GM19025 (cell line): ENCODE results near the gene GPR17.

ENCODE experiments used
- ATAC-seq: cut with Tn5 transposase; IDR thresholded peaks from one replicate; pipeline ENCODE4 v1.9.1; 2021; ENCODE audit warnings: mild to moderate bottlenecking, low read depth, moderate library complexity; ENCODE audit not compliant: unreplicated experiment

The GPR17 gene

GRCh38 chr2:127612111-127612822 is 33.7 kb upstream of the GPR17 start:
- no peak for ATAC-seq

- ATAC-seq = no peak
These were observed 31.7 kb upstream of the GPR17 start for GRCh38 chr2:127614246-127614645.

DNA sequence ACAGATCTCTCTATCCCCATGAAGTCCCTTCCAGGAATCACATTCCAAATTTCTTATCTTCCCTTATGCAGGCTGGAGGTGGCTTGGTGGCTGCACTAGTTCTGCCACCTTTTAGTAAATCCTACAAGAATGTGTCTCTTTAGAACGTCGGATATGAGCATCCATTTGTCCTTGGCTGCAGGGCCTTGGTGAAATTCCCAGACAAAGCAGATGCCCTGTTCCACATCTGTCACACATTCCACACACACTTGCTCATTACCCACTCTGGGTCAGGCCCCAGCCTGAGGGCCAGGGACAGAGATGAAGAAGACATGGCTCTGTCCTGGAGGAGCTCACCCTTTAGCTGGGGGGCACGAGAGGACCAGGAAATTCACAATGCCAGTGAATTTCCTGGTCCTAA is 31.2 kb upstream of the GPR17 start:
- ATAC-seq = no peak

DNA sequence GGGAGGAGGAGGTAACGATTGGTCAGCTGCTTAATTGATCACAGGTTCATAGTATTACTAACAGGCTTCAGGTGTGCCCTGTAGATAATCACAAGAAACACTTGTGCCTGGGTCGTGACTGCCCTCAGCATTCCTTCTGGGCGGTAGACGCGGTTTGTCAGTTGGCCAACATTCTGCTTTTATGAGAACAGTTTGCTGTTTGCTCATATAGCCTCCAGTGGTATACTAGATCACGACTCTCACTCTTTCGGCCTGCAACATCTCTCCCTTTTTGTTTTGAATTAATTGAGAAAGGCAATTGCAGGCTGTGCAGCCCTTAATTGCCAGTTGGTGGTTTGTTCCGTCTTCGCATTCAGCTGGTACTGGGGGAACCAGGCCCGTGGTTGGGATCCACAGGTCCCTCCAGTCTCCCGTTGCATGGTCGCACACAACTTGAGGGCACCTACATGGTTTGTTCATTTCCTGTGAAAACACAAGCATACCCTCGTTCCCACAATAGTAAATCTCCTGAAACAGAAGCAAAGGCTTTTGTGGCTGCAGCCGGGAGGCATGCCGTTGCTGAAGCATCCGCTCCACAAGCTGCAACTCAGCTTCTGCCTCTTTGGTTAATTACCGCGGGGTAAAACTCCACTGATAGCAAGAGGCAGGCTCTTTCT is 30.3 kb upstream of the GPR17 start:
- ATAC-seq = no peak

GRCh38 chr2:127618551-127619202 is 27.3 kb upstream of the GPR17 start:
- no peak for ATAC-seq

DNA sequence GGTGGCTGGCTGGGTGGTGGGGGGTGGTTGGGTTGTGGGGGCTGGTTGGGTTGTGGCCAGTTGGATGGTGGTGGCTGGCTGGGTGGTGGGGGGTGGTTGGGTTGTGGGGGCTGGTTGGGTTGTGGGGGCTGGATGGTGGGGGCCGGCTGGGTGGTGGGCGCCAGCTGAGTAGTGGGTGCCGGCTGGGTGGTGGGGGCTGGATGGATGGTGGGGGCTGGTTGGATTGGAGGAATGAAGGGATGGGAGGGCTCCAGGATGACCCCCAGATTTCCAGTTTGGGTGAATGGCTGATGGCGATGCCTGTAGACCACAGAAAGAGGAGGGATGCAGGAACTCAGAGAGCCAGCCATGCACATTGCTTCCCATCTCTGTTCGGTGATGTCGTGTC is 26.8 kb upstream of the GPR17 start:
- ATAC-seq = no peak

DNA sequence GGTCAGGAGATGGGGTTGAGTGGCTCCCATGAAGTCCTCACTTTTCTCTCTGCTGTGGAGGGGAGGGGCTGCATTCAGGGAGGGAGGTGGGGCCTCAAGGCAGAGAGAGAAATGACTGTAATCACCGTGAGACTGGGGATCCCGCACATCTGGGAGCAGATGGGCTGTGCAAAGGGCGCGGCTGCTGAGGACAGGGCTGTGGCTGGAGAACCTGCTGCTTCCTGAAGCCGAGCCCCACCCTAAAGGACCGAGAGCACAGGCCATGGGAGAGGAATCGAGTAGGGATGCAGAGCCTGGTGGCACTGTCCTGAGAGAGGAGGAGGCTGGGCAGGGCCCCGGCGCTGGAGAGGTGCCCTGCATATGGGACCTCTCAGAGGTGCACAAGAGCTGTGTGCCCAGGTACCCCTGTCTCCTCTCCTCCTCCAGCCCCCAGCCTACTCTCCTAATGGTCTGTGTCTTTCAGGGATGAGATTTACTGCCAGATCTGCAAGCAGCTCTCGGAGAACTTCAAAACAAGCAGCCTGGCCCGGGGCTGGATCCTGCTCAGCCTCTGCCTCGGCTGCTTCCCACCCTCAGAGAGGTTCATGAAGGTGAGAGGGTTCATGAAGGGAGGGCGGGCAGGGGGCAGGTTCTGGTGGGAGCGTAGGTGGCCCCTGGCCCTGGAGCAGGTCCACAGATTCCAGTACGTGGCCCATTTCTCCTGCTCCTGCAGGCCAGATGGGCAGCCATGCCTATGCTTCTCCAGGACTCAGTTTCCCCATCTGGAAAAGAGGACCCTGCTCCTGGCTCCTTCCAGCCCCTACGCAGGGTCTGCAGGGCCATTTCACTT is 25.9 kb upstream of the GPR17 start:
- ATAC-seq = no peak

DNA sequence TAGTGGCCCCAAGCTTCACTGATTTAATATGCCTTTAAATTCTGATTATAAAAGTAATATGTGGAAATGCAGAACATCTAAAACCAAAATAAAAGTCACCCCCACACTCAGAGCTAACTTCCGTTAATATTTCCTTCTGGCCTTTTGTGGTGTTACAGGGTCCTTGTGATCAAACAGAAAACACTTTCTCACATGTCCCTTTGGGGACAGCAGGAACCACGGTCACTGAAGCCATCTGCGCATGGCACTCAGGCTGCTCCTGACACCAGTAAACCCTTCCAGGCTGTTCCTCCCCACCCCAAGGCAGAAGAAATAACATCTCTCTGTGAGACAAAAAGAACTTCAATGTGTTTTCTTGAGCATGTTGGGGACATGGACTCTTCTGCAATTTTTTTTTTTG is 25.1 kb upstream of the GPR17 start:
- no peak for ATAC-seq

- ATAC-seq = no peak
These were observed 23.9 kb upstream of the GPR17 start for GRCh38 chr2:127621981-127622431.

DNA sequence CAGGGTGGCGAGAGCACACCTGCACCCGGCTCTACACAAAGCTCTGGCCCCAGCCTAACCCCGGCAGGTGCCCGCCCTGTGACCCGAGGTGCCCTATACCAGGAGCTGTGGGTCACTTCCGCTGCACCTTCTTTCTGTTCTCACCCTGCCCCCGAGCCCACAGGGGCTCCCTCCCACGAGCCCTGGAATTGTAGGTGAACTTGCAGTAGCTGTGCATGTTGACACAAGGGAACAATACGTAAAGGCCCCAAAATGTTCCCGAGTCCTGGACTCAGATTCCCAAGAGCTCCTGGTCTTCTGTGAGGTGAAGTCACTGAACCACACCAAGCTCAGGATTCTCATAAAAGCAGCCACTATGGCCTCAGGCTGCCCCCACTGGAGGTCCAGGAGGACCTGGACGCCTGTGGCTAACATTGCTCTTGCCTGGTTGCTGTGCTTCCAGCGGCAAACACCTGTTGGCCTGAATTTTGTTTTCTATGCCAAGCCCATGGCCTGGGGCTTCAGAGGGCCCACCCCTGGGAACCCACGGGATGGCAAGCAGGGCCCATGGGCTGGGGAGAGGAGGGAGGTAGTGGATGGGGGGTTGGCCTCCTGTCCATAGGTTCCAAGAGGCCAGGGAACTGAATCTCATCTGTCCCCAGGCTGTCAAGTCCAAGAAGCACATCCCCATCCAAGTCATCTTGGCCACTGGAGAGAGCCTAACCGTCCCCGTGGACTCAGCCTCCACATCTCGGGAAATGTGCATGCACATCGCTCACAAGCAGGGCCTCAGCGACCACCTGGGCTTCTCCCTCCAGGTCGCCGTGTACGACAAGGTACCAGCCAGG is 23.2 kb upstream of the GPR17 start:
- ATAC-seq = no peak

- ATAC-seq = no peak
These were observed 22.3 kb upstream of the GPR17 start for GRCh38 chr2:127623388-127624319.

GRCh38 chr2:127624320-127624755 is 21.6 kb upstream of the GPR17 start:
- no peak for ATAC-seq

GRCh38 chr2:127624756-127625571 is 21.0 kb upstream of the GPR17 start:
- no peak for ATAC-seq

- no peak for ATAC-seq
These were observed 20.4 kb upstream of the GPR17 start for GRCh38 chr2:127625572-127625951.

DNA sequence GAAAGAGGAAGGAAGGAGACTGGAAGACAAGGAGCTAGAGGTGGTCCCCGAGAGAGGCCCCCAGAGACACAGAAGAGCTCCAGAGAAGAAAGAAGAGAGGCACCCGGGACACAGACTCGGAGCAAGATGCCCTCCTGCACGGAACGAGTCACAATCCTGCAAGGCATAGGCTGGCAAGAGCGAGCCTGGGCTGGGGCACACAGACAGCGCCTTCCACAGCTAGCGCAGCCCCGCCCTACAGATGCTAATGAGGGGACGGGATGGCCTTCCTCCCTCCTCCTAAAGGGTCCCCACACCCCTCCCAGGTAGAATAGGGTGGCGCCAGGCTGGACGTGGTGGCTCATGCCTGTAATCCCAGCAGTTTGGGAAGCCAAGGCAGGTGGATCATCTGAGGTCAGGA is 19.8 kb upstream of the GPR17 start:
- ATAC-seq = no peak

DNA sequence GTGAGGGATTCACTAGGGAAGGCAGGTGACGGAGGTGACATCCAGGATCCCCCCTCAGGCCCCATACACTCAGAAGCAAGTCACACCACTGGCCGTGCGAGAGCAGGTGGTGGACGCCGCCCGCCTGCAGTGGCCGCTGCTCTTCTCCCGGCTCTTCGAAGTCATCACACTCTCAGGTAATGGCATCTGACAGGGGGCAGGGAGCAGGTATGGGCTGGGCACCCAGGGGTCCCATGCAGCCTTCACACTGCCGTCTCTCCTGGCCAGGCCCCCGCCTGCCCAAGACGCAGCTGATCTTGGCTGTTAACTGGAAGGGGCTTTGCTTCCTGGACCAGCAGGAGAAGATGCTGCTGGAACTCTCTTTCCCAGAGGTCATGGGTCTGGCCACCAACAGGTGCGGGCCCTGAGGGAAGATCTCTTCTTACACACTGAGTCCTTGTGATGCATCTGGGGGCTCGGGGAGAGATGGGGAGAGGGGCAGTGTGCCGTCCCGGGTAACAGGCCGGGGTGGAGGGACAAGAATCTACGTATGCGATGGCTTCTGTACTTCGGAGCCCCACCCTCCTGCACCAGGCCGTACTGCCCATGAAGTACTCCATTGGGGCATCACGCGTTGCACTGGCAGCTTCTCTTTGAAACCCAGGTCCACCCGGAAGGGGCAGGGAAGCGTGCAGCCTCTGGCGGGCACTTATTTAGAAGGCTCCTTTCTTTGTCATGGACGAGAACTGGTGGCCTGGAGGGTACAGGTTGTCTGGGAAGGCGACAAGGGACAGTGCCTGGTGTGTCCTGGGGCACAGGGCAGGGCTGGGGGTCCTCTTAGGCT is 18.8 kb upstream of the GPR17 start:
- ATAC-seq = no peak
